Ascending aorta (tissue), 2 donors: ENCODE results near the gene MPLKIP. TPM values are rescaled to one million over a fixed set of nuclear protein-coding genes. Genes with fewer than 3 reads are reported as not detected.
"Not testable (repeated sequence)": the region's sequence is repeated elsewhere in the genome, so short reads cannot be mapped to it uniquely, and the experiment has no call there.

Experiments used
- DNase-seq, 2 donors: peaks; one replicate each; pipeline ENCODE4 v3.0.0-alpha.2; 2019; ENCODE audit warnings: low spot score in 2 of 2
- H3K27ac ChIP-seq, 2 donors: fragments of 200-600 bp; sonication (generic); one replicate each; pipeline ENCODE4 v1.5.1; 2016 to 2017; ENCODE audit warnings: mild to moderate bottlenecking in 1 of 2
- H3K27me3 ChIP-seq: fragments of 200-600 bp; sonication (generic); one replicate; pipeline ENCODE4 v1.5.1; 2017
- H3K36me3 ChIP-seq, 2 donors: fragments of 200-600 bp; sonication (generic); one replicate each; pipeline ENCODE4 v1.5.1; 2016
- H3K4me1 ChIP-seq, 2 donors: fragments of 200-600 bp; sonication (generic); one replicate each; pipeline ENCODE4 v1.5.1; 2016 to 2017; ENCODE audit warnings: mild to moderate bottlenecking in 1 of 2
- H3K4me3 ChIP-seq, 2 donors: fragments of 200-600 bp; sonication (generic); one replicate each; pipeline ENCODE4 v1.5.1; 2016 to 2017; ENCODE audit warnings: mild to moderate bottlenecking in 1 of 2
- H3K9me3 ChIP-seq, 2 donors: fragments of 200-600 bp; sonication (generic); one replicate each; pipeline ENCODE4 v1.5.1; 2016
- CTCF ChIP-seq, 3 experiments: fragments of 200-600 bp in 2 of 3; fragments of 450-650 bp in 1 of 3; sonication (generic) in 2 of 3; IDR thresholded peaks; one replicate each; pipeline ENCODE4 v1.5.1; 2016 to 2019; ENCODE audit warnings: antibody characterized with exemption in 3 of 3, mild to moderate bottlenecking in 1 of 3, moderate library complexity in 1 of 3
- intact Hi-C: fragments of 100-400 bp; cut with DNase I; formaldehyde crosslinking; loops from one replicate; pipeline ENCODE4 v1.15.1; 2023
- total RNA-seq: library from RNA; depleted of rRNA; stranded (reverse); fragments of >200 nt; gene quantifications from one replicate; pipeline ENCODE4 v1.1.0, GENCODE V29; 2016

The MPLKIP gene
- total RNA-seq, 1 donor from 2014 or later, result 55.5 TPM

GRCh38 chr7:40133561-40134427, 628 bp downstream of the MPLKIP start:
- peak overlapping the region; percentile 70 to 89 for H3K4me3 ChIP-seq
- no peaks in the 10 kb centered on the region for H3K36me3 ChIP-seq
- TF ChIP-seq CTCF (IDR thresholded peaks at IDR 0.05), result no peak
- peaks cover 0 to 19% of the 10 kb centered on the region in 2 donors for H3K4me1 ChIP-seq
- H3K27ac ChIP-seq, result peak overlapping the region; percentile 87 to 90
- no peak for DNase-seq
- no peaks in the 10 kb centered on the region for H3K9me3 ChIP-seq
- intact Hi-C loops, result loop anchor here (1.0 to 5.0 kb wide), 2 partner anchors 184 to 511 kb away; partner anchors contain the start of gene RALA
- no peaks in the 10 kb centered on the region for H3K27me3 ChIP-seq

- Histone ChIP-seq H3K4me3 (no peak overlapping the region), H3K27me3 (no peaks in the 10 kb centered on the region), H3K9me3 (no peaks in the 10 kb centered on the region), H3K27ac (no peak overlapping the region), H3K4me1 (no peaks in the 10 kb centered on the region), H3K36me3 (peaks cover 0 to 3% of the 10 kb centered on the region in 2 donors)
- DNase-seq, result no peak
- intact Hi-C loops, result no loop called here
- TF ChIP-seq CTCF (IDR thresholded peaks at IDR 0.05), result no peak
Measured at GRCh38 chr7:40122940-40123254, 11.5 kb downstream of the MPLKIP start.

- H3K27me3 ChIP-seq, intact Hi-C loops, H3K4me3 ChIP-seq, H3K9me3 ChIP-seq, H3K36me3 ChIP-seq, H3K4me1 ChIP-seq, DNase-seq, H3K27ac ChIP-seq: not testable (repeated sequence)
Measured at GRCh38 chr7:40122100-40122939, 12.1 kb downstream of the MPLKIP start.

- intact Hi-C loops, result no loop called here
- no peak for DNase-seq
- no peaks in the 10 kb centered on the region for H3K9me3 ChIP-seq
- TF ChIP-seq CTCF (IDR thresholded peaks at IDR 0.05), result no peak
- no peak overlapping the region for H3K4me3 ChIP-seq
- H3K4me1 ChIP-seq, result no peaks in the 10 kb centered on the region
- no peaks in the 10 kb centered on the region for H3K27me3 ChIP-seq
- H3K27ac ChIP-seq, result no peak overlapping the region
- H3K36me3 ChIP-seq, result no peaks in the 10 kb centered on the region
Measured at GRCh38 chr7:40120020-40120419, 14.4 kb downstream of the MPLKIP start.

- H3K27ac ChIP-seq, H3K9me3 ChIP-seq, H3K4me3 ChIP-seq, H3K36me3 ChIP-seq, DNase-seq, intact Hi-C loops, H3K27me3 ChIP-seq, H3K4me1 ChIP-seq: not testable (repeated sequence)
Measured at GRCh38 chr7:40118201-40118600, 16.2 kb downstream of the MPLKIP start.

GRCh38 chr7:40117199-40117598, 17.2 kb downstream of the MPLKIP start:
- H3K4me3 ChIP-seq, H3K27me3 ChIP-seq, H3K4me1 ChIP-seq, H3K36me3 ChIP-seq, DNase-seq, H3K9me3 ChIP-seq, H3K27ac ChIP-seq, intact Hi-C loops: not testable (repeated sequence)

GRCh38 chr7:40115936-40116335, 18.5 kb downstream of the MPLKIP start:
- TF ChIP-seq CTCF (IDR thresholded peaks at IDR 0.05), result no peak
- peaks cover 0 to 3% of the 10 kb centered on the region in 2 donors for H3K36me3 ChIP-seq
- no peak overlapping the region for H3K27ac ChIP-seq
- H3K9me3 ChIP-seq, result no peaks in the 10 kb centered on the region
- no peak overlapping the region for H3K4me3 ChIP-seq
- H3K4me1 ChIP-seq, result no peaks in the 10 kb centered on the region
- H3K27me3 ChIP-seq, result no peaks in the 10 kb centered on the region
- DNase-seq, result no peak
- intact Hi-C loops, result no loop called here
